ENCODE data around the gene RNASEL.

DNA sequence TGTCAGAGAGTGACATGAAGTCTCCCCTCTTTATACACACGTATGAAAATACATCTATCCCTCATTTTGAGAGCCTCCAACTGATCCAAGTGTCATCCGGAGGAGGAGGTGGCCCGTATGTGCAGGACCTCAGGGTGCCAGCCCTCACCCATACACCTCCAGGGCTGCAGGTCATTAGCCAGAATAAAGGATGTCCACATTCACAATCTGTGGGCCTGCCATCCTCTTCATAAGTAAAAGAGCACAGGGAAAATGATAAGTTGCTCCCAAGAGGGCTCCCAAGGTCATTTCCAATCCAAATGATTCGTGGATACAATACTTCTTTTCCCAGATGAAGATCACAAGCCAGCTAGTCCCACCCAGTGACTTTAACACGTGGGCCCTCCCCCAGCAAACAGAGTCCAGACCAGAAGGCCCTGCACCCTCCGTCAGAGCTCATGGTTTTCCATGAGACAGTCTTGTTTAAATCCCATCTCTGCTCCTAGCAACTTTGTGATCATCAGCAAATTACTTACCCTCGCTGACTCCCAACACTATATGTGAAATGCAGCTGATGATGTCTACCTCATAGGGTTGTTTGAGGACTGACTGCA lies 28.6 kb downstream of the RNASEL start:
- TF ChIP-seq POLR2AphosphoS5 (IDR thresholded peaks at IDR 0.05; ENCODE audit: low read depth, low read length) = no peak
- no peak for TF ChIP-seq FOXP2 (optimal IDR thresholded peaks at IDR 0.05; ENCODE audit: borderline replicate concordance, extremely low read depth, extremely low read length, insufficient read depth)
- no peak for TF ChIP-seq TAF1 (IDR thresholded peaks at IDR 0.05; ENCODE audit: borderline replicate concordance, insufficient read depth, low read length)
- TF ChIP-seq SIN3A (IDR thresholded peaks at IDR 0.05; ENCODE audit: borderline replicate concordance, insufficient read depth, low read length) = no peak
